ENCODE results near the gene STK4.

STK4 gene

DNA sequence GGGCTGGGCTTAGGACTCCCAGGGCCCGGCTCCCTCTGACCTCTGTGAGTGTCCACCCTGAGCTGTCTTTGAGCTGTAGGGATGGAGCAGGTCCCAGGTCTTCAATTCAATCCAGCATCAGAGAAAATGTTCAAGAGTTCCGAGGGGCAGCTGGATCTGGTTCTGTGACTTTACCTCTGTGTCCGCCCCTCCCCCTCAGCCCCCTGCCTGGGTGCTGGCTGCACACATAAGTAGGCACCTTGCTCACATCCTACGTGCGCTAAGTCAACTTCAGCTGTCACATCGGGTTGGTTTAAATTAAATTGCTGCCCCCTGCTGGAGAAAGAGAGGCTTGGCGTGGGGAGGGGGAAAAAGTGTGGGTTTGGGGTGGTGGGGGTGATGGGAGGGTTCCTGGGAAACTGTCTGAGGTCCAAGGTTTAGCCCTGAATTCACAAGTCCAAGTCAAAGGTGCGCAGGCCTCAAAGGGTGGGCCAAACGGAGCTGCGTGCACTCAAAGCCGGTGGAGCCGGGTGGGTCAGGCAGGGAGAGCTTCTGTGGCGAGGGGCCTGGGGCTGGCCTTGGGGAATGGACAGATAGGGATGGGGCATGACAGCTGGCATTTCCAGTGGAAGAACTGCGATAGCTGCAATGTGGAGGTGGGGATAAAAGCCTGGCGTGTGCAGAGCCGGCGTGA lies 145.6 kb downstream of the STK4 start:
- no peak for DNase-seq (ENCODE audit: low read depth in 2 of 2)

GRCh38 chr20:45112754-45113153 lies 146.4 kb downstream of the STK4 start:
- DNase-seq (ENCODE audit: low read depth in 2 of 2), result no peak

- no peak for DNase-seq (ENCODE audit: low read depth in 2 of 2)
Observed at GRCh38 chr20:45113865-45114264, 147.6 kb downstream of the STK4 start.

DNA sequence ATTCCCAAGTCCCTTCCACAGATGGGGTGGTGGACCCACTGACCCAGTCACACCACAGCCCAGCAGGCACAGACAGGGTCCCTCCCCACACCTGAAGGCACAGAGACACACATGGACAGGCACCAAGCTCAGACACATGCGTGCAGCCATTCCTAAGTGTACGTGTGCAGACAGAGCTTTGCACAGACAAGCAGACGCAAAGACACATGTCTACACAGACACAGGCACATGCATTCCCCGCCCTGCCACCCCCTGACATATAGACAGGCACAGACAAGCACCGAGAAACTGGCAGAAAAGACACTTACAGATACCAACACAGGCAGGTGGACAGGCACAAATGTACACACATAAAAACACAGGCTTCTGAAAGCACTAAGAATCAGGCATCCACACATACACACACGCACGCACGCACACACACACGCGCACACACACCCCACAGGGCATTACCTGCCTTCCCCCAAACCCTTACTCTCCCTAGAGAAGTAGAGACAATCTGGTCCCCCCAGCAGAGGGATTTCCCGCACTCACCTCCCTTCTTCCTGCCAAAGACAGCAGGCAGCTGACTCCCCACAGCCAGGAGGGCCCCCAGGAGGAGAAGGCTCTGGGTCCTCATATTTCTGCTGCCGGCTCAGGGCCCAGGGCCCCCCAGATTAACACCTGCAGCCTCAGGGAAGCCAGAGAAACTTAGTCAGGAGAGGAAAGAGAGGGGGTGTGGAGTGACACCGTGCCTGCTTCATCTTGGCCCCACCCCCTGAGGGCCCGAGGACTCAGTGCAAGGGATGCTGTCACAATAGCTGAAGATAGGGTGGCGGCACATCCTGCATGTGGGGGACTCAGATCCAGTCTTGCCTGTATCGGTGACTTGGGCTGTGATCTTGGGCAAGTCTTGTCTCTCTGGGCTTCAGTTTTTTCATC lies 148.4 kb downstream of the STK4 start, which contains the start of gene WFDC5:
Gene WFDC5, minus strand, starts transcription at position 710 of the 921 bp plus-strand sequence. Its CDS starts 91 bp downstream, at position 619.
- no peak for DNase-seq (ENCODE audit: low read depth in 2 of 2)

DNA sequence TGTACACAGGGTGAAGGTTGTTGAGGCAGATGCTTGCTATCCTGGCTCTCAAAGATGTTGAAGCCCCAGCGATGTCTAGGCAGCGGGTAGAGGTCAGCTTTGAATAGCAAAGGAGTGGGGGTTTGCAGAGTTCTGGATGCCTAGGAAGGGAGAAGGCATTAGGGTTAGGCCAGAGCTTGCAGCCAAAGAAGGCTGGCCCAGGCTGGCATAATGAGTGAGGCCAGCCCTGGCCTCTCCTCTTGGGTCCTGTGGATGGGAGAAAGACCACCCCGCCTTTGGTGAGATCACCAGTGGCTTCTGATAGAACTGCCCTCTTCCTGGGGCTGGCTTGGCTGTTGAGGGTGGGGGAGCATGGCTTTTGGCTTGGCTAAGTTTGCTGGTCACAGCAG lies 149.1 kb downstream of the STK4 start:
- DNase-seq (ENCODE audit: low read depth in 2 of 2), result no peak

DNA sequence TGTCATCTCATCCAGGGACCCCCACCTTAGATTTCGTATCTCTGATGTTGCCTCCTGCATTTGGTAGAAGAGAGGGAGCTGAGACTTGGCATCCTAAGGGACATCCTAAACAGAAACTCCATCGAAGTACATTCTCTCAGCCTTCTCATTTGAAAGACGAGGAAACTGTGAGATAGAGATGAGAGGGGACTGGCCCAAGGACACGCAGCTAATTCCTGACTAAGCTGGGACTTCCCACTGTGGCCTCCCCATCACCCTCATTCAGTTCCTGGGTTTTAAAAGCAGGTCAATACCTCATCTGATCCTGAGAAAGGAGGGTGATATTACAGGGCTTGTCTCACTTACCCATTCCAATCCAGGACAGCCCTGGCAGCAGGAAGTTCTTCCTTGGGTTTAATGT lies 149.5 kb downstream of the STK4 start:
- DNase-seq (ENCODE audit: low read depth in 2 of 2), result no peak

- no peak for DNase-seq (ENCODE audit: low read depth in 2 of 2)
Observed at GRCh38 chr20:45117581-45117980, 151.3 kb downstream of the STK4 start.

DNA sequence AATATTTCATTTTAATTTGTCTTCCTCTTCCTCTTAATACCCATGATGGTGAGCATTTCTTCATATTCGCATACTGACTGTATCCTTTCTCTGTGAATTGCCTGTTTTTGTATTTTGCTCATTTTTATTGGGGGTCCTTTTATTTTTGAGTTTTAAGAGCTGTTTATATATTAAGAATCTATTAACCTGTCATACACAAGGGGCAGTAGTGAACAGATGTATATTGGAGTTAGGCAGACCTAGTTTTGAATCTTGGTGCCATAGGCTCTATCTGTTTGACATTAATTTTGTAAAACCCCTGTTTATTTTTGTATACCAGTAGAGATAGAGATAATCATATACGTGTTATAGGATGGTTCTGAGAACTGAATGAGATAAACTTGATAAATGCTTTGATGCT lies 151.7 kb downstream of the STK4 start:
- no peak for DNase-seq (ENCODE audit: low read depth in 2 of 2)

DNA sequence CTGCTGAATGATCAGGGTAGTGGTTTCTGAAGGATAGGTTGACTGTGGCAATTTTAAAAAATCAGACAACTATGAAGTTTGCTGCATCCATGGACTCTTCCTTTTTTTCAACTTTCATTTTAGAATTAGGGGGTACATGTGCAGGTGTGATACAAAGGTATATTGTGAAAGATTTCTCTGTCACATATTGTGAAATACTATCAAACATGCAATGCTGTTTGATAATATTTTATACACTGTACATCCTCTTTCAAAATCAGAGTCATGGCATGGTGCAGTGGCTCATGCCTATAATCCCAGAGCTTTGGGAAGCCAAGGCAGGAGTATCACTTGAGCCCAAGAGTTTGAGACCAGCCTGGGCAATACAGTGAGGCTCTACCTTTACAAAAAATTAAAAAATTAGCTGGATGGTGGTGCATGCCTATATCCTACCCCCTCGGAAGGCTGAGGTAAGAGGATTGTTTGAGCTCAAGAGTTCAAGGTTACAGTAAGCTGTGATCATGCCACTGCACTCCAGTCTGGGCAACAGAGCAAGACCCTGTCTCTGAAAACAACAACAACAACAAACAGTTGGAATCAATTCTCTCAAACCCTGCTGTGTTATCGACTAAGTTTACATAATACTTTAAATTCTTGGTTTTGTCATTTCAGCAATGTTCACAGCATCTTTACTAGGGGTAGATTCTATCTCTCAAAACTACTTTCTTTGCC lies 153.4 kb downstream of the STK4 start:
- DNase-seq (ENCODE audit: low read depth in 2 of 2), result no peak

GRCh38 chr20:45121388-45121787 lies 155.1 kb downstream of the STK4 start:
- DNase-seq (ENCODE audit: low read depth in 2 of 2), result no peak

GRCh38 chr20:45124365-45124764 lies 158.1 kb downstream of the STK4 start, which contains the start of gene WFDC12:
TSS of gene WFDC12 (minus strand) at chr20:45124465. CDS start at chr20:45124447, 18 bp downstream.
- DNase-seq (ENCODE audit: low read depth in 2 of 2), result no peak

GRCh38 chr20:45128099-45128498 lies 161.8 kb downstream of the STK4 start:
- DNase-seq (ENCODE audit: low read depth in 2 of 2), result no peak
